Vagina (tissue), 2 donors: ENCODE results near the gene CFAP90. TPM values are rescaled to one million over a fixed set of nuclear protein-coding genes. Genes with fewer than 3 reads are reported as not detected.

ENCODE experiments used
- DNase-seq, 2 donors: peaks; one replicate each; pipeline ENCODE4 v3.0.0-alpha.2; 2017; ENCODE audit errors: extremely low spot score in 2 of 2
- H3K27ac ChIP-seq: fragments of 200-600 bp; sonication (generic); one replicate; pipeline ENCODE4 v1.5.1; 2019
- H3K27me3 ChIP-seq: fragments of 200-600 bp; sonication (generic); one replicate; pipeline ENCODE4 v1.5.1; 2019
- H3K36me3 ChIP-seq, 2 donors: fragments of 200-600 bp; sonication (generic); one replicate each; pipeline ENCODE4 v1.5.1; 2017 to 2019
- H3K4me1 ChIP-seq: fragments of 200-600 bp; sonication (generic); one replicate; pipeline ENCODE4 v1.5.1; 2019
- H3K4me3 ChIP-seq, 2 donors: fragments of 200-600 bp; sonication (generic); 1 replicate in 1 of 2; 2 replicates in 1 of 2; pipeline ENCODE4 v1.5.1; 2016 to 2019
- H3K9me3 ChIP-seq: fragments of 200-600 bp; sonication (generic); one replicate; pipeline ENCODE4 v1.5.1; 2019
- POLR2A ChIP-seq, 2 donors: fragments of 450-650 bp; IDR thresholded peaks; one replicate each; pipeline ENCODE4 v1.6.1; 2017; ENCODE audit warnings: antibody characterized with exemption in 2 of 2, mild to moderate bottlenecking in 2 of 2, moderate library complexity in 2 of 2
- POLR2AphosphoS5 ChIP-seq, 2 donors: sonication (generic); formaldehyde crosslinking; IDR thresholded peaks; one replicate each; pipeline ENCODE4 v1.9.0; 2017; ENCODE audit warnings: antibody characterized with exemption in 2 of 2, mild to moderate bottlenecking in 2 of 2, low read depth in 1 of 2; ENCODE audit not compliant: insufficient read depth in 1 of 2
- intact Hi-C: fragments of 100-400 bp; cut with DNase I; formaldehyde crosslinking; loops from one replicate; pipeline ENCODE4 v1.15.1; 2023
- total RNA-seq: library from RNA; depleted of rRNA; stranded (reverse); fragments of >200 nt; gene quantifications from one replicate; pipeline ENCODE4 v1.2.3, GENCODE V29; 2016
- TF ChIP-seq, protein P1 (sequence below), 3 experiments: fragments of 450-650 bp in 2 of 3; fragments of 200-600 bp in 1 of 3; sonication (generic) in 1 of 3; IDR thresholded peaks; one replicate each; pipeline ENCODE4 v1.5.1; 2017 to 2019; ENCODE audit warnings: antibody characterized with exemption in 3 of 3, mild to moderate bottlenecking in 2 of 3, moderate library complexity in 2 of 3

The CFAP90 gene
- total RNA-seq, 1 donor from 2014 or later = 2.5 TPM

- Histone ChIP-seq H3K27ac (no peak overlapping the region), H3K27me3 (no peaks in the 10 kb centered on the region), H3K4me1 (no peaks in the 10 kb centered on the region), H3K9me3 (no peaks in the 10 kb centered on the region), H3K4me3 (no peak overlapping the region), H3K36me3 (no peaks in the 10 kb centered on the region)
- TF ChIP-seq POLR2A (IDR thresholded peaks at IDR 0.05) (no peak), POLR2AphosphoS5 (IDR thresholded peaks at IDR 0.05; ENCODE audit: insufficient read depth in 1 of 2, low read depth in 1 of 2) (no peak)
- TF ChIP-seq, protein P1, sequence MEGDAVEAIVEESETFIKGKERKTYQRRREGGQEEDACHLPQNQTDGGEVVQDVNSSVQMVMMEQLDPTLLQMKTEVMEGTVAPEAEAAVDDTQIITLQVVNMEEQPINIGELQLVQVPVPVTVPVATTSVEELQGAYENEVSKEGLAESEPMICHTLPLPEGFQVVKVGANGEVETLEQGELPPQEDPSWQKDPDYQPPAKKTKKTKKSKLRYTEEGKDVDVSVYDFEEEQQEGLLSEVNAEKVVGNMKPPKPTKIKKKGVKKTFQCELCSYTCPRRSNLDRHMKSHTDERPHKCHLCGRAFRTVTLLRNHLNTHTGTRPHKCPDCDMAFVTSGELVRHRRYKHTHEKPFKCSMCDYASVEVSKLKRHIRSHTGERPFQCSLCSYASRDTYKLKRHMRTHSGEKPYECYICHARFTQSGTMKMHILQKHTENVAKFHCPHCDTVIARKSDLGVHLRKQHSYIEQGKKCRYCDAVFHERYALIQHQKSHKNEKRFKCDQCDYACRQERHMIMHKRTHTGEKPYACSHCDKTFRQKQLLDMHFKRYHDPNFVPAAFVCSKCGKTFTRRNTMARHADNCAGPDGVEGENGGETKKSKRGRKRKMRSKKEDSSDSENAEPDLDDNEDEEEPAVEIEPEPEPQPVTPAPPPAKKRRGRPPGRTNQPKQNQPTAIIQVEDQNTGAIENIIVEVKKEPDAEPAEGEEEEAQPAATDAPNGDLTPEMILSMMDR (IDR thresholded peaks at IDR 0.05) = no peak
- DNase-seq = no peak
- intact Hi-C loops = no loop called here
Measured at GRCh38 chr5:7802855-7803254, 48.1 kb downstream of the CFAP90 start.

GRCh38 chr5:7801891-7802614 is 48.9 kb downstream of the CFAP90 start:
- no peak overlapping the region for H3K27ac ChIP-seq
- H3K27me3 ChIP-seq = no peaks in the 10 kb centered on the region
- intact Hi-C loops = no loop called here
- no peak for DNase-seq
- H3K9me3 ChIP-seq = no peaks in the 10 kb centered on the region
- H3K4me3 ChIP-seq = no peak overlapping the region
- H3K36me3 ChIP-seq = no peaks in the 10 kb centered on the region
- no peaks in the 10 kb centered on the region for H3K4me1 ChIP-seq
- TF ChIP-seq POLR2A (IDR thresholded peaks at IDR 0.05) = no peak
- TF ChIP-seq POLR2AphosphoS5 (IDR thresholded peaks at IDR 0.05; ENCODE audit: insufficient read depth in 1 of 2, low read depth in 1 of 2) = no peak
- TF ChIP-seq, protein P1 (IDR thresholded peaks at IDR 0.05) = no peak

DNA sequence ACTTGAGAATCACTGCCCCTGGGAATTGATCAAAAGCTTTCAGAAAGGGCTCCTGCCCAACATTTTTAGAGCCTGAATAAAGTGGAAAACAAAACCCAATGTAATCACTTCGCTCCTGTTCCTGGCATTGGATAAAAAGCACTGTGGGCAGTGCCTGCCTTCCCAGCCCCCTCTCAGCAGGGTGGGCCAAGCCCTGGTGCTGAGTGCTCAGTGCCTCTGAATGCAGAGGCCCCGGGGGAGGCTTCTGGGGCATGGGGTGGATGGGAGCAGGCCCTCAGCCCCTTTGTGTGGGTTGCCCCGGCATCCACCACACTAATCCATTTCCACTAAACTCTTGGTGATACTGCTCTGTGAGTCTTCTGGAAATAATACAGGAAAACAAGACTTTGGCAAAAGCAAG is 55.6 kb downstream of the CFAP90 start:
- Histone ChIP-seq H3K27ac (no peak overlapping the region), H3K4me3 (no peak overlapping the region), H3K27me3 (no peaks in the 10 kb centered on the region), H3K4me1 (no peaks in the 10 kb centered on the region), H3K9me3 (no peaks in the 10 kb centered on the region), H3K36me3 (no peaks in the 10 kb centered on the region)
- no peak for DNase-seq
- no peak for TF ChIP-seq POLR2AphosphoS5 (IDR thresholded peaks at IDR 0.05; ENCODE audit: insufficient read depth in 1 of 2, low read depth in 1 of 2)
- no peak for TF ChIP-seq POLR2A (IDR thresholded peaks at IDR 0.05)
- TF ChIP-seq, protein P1 (IDR thresholded peaks at IDR 0.05) = no peak
- intact Hi-C loops = no loop called here

- Histone ChIP-seq H3K27me3 (no peaks in the 10 kb centered on the region), H3K9me3 (no peaks in the 10 kb centered on the region), H3K27ac (no peak overlapping the region), H3K36me3 (no peaks in the 10 kb centered on the region), H3K4me1 (no peaks in the 10 kb centered on the region), H3K4me3 (no peak overlapping the region)
- intact Hi-C loops = no loop called here
- TF ChIP-seq, protein P1 (IDR thresholded peaks at IDR 0.05) = no peak
- TF ChIP-seq POLR2A (IDR thresholded peaks at IDR 0.05) = no peak
- TF ChIP-seq POLR2AphosphoS5 (IDR thresholded peaks at IDR 0.05; ENCODE audit: insufficient read depth in 1 of 2, low read depth in 1 of 2) = no peak
- no peak for DNase-seq
Measured at GRCh38 chr5:7794823-7795222, 56.1 kb downstream of the CFAP90 start.

- Histone ChIP-seq H3K4me3 (no peak overlapping the region), H3K36me3 (no peaks in the 10 kb centered on the region), H3K4me1 (no peaks in the 10 kb centered on the region), H3K9me3 (no peaks in the 10 kb centered on the region), H3K27ac (no peak overlapping the region), H3K27me3 (no peaks in the 10 kb centered on the region)
- TF ChIP-seq, protein P1 (IDR thresholded peaks at IDR 0.05) = no peak
- TF ChIP-seq POLR2AphosphoS5 (IDR thresholded peaks at IDR 0.05; ENCODE audit: insufficient read depth in 1 of 2, low read depth in 1 of 2) (no peak), POLR2A (IDR thresholded peaks at IDR 0.05) (no peak)
- intact Hi-C loops = no loop called here
- DNase-seq = no peak
Measured at GRCh38 chr5:7794311-7794710, 56.6 kb downstream of the CFAP90 start.
